SU-DHL-6 (cell line): ENCODE results near the gene ADGRG1.

Experiments used
- H2AFZ ChIP-seq: fragments of 200-600 bp; sonication (generic); 2 replicates; pipeline ENCODE4 v1.6.1; 2014; ENCODE audit warnings: low read depth, mild to moderate bottlenecking, moderate library complexity, mixed read lengths, antibody characterized with exemption, low read length; ENCODE audit not compliant: severe bottlenecking
- H3F3A ChIP-seq: fragments of 200-600 bp; shearing (Covaris generic); 2 replicates; pipeline ENCODE4 v1.6.0; 2016; ENCODE audit warnings: antibody characterized with exemption, mild to moderate bottlenecking; ENCODE audit not compliant: insufficient read depth
- H3K27ac ChIP-seq: fragments of 200-600 bp; sonication (generic); 2 replicates; pipeline ENCODE4 v1.5.1; 2016; ENCODE audit warnings: low read depth, mild to moderate bottlenecking, low read length, moderate library complexity, mixed read lengths
- H3K27me3 ChIP-seq: fragments of 200-600 bp; sonication (generic), shearing (Covaris generic); 2 replicates; pipeline ENCODE4 v1.6.0; 2014; ENCODE audit warnings: mild to moderate bottlenecking, low read length
- H3K36me3 ChIP-seq: fragments of 200-600 bp; sonication (generic); 2 replicates; pipeline ENCODE4 v1.6.1; 2014; ENCODE audit warnings: mild to moderate bottlenecking, low read length, mixed read lengths
- H3K4me2 ChIP-seq: fragments of 300-600, 200-600 bp; shearing (Covaris generic), sonication (generic); 2 replicates; pipeline ENCODE4 v1.6.0; 2014; ENCODE audit warnings: low read length, low read depth, mild to moderate bottlenecking; ENCODE audit not compliant: poor library complexity, severe bottlenecking
- H3K4me3 ChIP-seq: fragments of 200-600 bp; sonication (generic); 2 replicates; pipeline ENCODE4 v1.5.1; 2014; ENCODE audit warnings: antibody characterized with exemption, low read length, mild to moderate bottlenecking, mixed read lengths; ENCODE audit not compliant: insufficient read depth, poor library complexity, severe bottlenecking
- H3K79me2 ChIP-seq: fragments of 200-600 bp; sonication (generic); 2 replicates; pipeline ENCODE4 v1.6.1; 2014; ENCODE audit warnings: mild to moderate bottlenecking, low read length, moderate library complexity; ENCODE audit not compliant: insufficient read depth
- H3K9ac ChIP-seq: fragments of 200-600 bp; sonication (generic); 2 replicates; pipeline ENCODE4 v1.7.0; 2014; ENCODE audit warnings: mild to moderate bottlenecking, low read length
- H3K9me2 ChIP-seq: fragments of 200-600 bp; sonication (generic); replicated peaks from 2 replicates; pipeline ENCODE4 v1.6.1; 2014; ENCODE audit warnings: low read length; ENCODE audit not compliant: insufficient read depth
- H3K9me3 ChIP-seq: fragments of 200-600 bp; sonication (generic); 2 replicates; pipeline ENCODE4 v1.6.1; 2014; ENCODE audit warnings: low read length, mixed read lengths; ENCODE audit not compliant: insufficient read depth
- H4K20me1 ChIP-seq: fragments of 200-600 bp; sonication (generic); 2 replicates; pipeline ENCODE4 v1.6.1; 2014; ENCODE audit warnings: low read depth, mild to moderate bottlenecking, antibody characterized with exemption, low read length, moderate library complexity, mixed read lengths
- CTCF ChIP-seq: fragments of 200-600 bp; sonication (generic); IDR thresholded peaks from one replicate; pipeline ENCODE4 v1.5.1; 2017; ENCODE audit warnings: antibody characterized with exemption, mild to moderate bottlenecking, low read length, moderate library complexity; ENCODE audit not compliant: insufficient read depth, poor library complexity, severe bottlenecking
- EZH2phosphoT487 ChIP-seq: fragments of 200-600 bp; sonication (generic), shearing (Covaris generic); conservative IDR thresholded peaks from 2 replicates; pipeline ENCODE4 v1.6.1; 2018; ENCODE audit warnings: mild to moderate bottlenecking, antibody characterized with exemption, low read length, moderate library complexity, mixed read lengths

The ADGRG1 gene

GRCh38 chr16:57685633-57686032 is 57.2 kb downstream of the ADGRG1 start:
- H4K20me1 ChIP-seq = no peaks in the 10 kb centered on the region
- no peak overlapping the region for H2AFZ ChIP-seq
- H3K27me3 ChIP-seq = no peaks in the 10 kb centered on the region
- H3K9me3 ChIP-seq = no peaks in the 10 kb centered on the region
- no peaks in the 10 kb centered on the region for H3K36me3 ChIP-seq
- H3F3A ChIP-seq = no peaks in the 10 kb centered on the region
- no peak overlapping the region for H3K27ac ChIP-seq
- H3K9ac ChIP-seq = no peak overlapping the region
- H3K9me2 ChIP-seq = no peaks in the 10 kb centered on the region
- no peak overlapping the region for H3K4me2 ChIP-seq
- no peaks in the 10 kb centered on the region for H3K79me2 ChIP-seq
- TF ChIP-seq CTCF (no peak), EZH2phosphoT487 (no peak)
- no peak overlapping the region for H3K4me3 ChIP-seq

DNA sequence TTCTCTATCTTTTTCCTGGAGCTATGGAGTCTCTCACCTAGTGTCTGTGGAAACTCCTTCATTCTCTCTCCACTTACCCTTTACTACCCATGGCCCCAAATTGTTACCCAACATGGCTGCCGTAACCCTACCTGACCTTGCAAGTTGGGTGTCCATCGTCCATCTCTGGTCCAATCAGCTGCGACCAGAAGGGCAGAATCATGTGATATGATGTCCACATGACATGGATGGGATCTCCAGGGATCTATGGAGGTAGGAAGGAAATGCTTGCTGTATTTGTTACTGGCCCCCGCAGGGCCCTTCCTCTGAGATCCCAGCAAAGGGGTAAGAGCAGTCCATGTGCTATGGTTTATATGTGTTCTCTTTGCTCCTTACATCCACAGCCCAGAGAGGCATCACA is 58.1 kb downstream of the ADGRG1 start:
- H3K79me2 ChIP-seq = no peaks in the 10 kb centered on the region
- H3K36me3 ChIP-seq = no peaks in the 10 kb centered on the region
- H3K4me3 ChIP-seq = no peak overlapping the region
- H3K9me2 ChIP-seq = no peaks in the 10 kb centered on the region
- no peak overlapping the region for H2AFZ ChIP-seq
- no peaks in the 10 kb centered on the region for H4K20me1 ChIP-seq
- no peaks in the 10 kb centered on the region for H3K27me3 ChIP-seq
- no peaks in the 10 kb centered on the region for H3K9me3 ChIP-seq
- no peak overlapping the region for H3K9ac ChIP-seq
- TF ChIP-seq CTCF = no peak
- TF ChIP-seq EZH2phosphoT487 = no peak
- H3K4me2 ChIP-seq = no peak overlapping the region
- H3F3A ChIP-seq = no peaks in the 10 kb centered on the region
- H3K27ac ChIP-seq = no peak overlapping the region

GRCh38 chr16:57687363-57687929 is 59.0 kb downstream of the ADGRG1 start:
- no peaks in the 10 kb centered on the region for H3K36me3 ChIP-seq
- no peak overlapping the region for H3K4me3 ChIP-seq
- no peaks in the 10 kb centered on the region for H4K20me1 ChIP-seq
- H3K9ac ChIP-seq = no peak overlapping the region
- TF ChIP-seq EZH2phosphoT487 (no peak), CTCF (no peak)
- H3K27me3 ChIP-seq = no peaks in the 10 kb centered on the region
- no peak overlapping the region for H2AFZ ChIP-seq
- H3K4me2 ChIP-seq = no peak overlapping the region
- no peaks in the 10 kb centered on the region for H3K9me2 ChIP-seq
- no peaks in the 10 kb centered on the region for H3K79me2 ChIP-seq
- H3K9me3 ChIP-seq = no peaks in the 10 kb centered on the region
- H3K27ac ChIP-seq = no peak overlapping the region
- no peaks in the 10 kb centered on the region for H3F3A ChIP-seq

GRCh38 chr16:57688487-57688986 is 60.1 kb downstream of the ADGRG1 start:
- H3F3A ChIP-seq = no peaks in the 10 kb centered on the region
- H3K9ac ChIP-seq = no peak overlapping the region
- H3K4me3 ChIP-seq = no peak overlapping the region
- no peaks in the 10 kb centered on the region for H3K27me3 ChIP-seq
- no peaks in the 10 kb centered on the region for H3K79me2 ChIP-seq
- no peaks in the 10 kb centered on the region for H3K36me3 ChIP-seq
- no peak for TF ChIP-seq EZH2phosphoT487
- TF ChIP-seq CTCF = no peak
- no peak overlapping the region for H3K4me2 ChIP-seq
- H3K9me2 ChIP-seq = no peaks in the 10 kb centered on the region
- no peak overlapping the region for H2AFZ ChIP-seq
- no peaks in the 10 kb centered on the region for H4K20me1 ChIP-seq
- no peak overlapping the region for H3K27ac ChIP-seq
- no peaks in the 10 kb centered on the region for H3K9me3 ChIP-seq
